ENCODE data around the gene KLK7.

KLK7 gene

GRCh38 chr19:50947123-50947522 lies 36.6 kb downstream of the KLK7 start:
- TF ChIP-seq GATA2 (IDR thresholded peaks at IDR 0.05; ENCODE audit: low read depth, low read length) (no peak), GATA3 (IDR thresholded peaks at IDR 0.05; ENCODE audit: low read depth, low read length) (no peak)

GRCh38 chr19:50944795-50945194 lies 38.9 kb downstream of the KLK7 start:
- TF ChIP-seq GATA2 (IDR thresholded peaks at IDR 0.05; ENCODE audit: low read depth, low read length) (no peak), GATA3 (IDR thresholded peaks at IDR 0.05; ENCODE audit: low read depth, low read length) (no peak)

- no peak for TF ChIP-seq GATA3 (IDR thresholded peaks at IDR 0.05; ENCODE audit: low read depth, low read length)
- no peak for TF ChIP-seq GATA2 (IDR thresholded peaks at IDR 0.05; ENCODE audit: low read depth, low read length)
Measured at GRCh38 chr19:50943074-50943828, 40.5 kb downstream of the KLK7 start.

GRCh38 chr19:50939596-50939995 lies 44.1 kb downstream of the KLK7 start:
- TF ChIP-seq GATA3 (IDR thresholded peaks at IDR 0.05; ENCODE audit: low read depth, low read length) = no peak
- no peak for TF ChIP-seq GATA2 (IDR thresholded peaks at IDR 0.05; ENCODE audit: low read depth, low read length)

- TF ChIP-seq GATA3 (IDR thresholded peaks at IDR 0.05; ENCODE audit: low read depth, low read length) (no peak), GATA2 (IDR thresholded peaks at IDR 0.05; ENCODE audit: low read depth, low read length) (no peak)
Measured at GRCh38 chr19:50933640-50934039, 50.1 kb downstream of the KLK7 start.

- TF ChIP-seq GATA2 (IDR thresholded peaks at IDR 0.05; ENCODE audit: low read depth, low read length) (no peak), GATA3 (IDR thresholded peaks at IDR 0.05; ENCODE audit: low read depth, low read length) (no peak)
Measured at GRCh38 chr19:50932690-50933083, 51.0 kb downstream of the KLK7 start.

- TF ChIP-seq GATA3 (IDR thresholded peaks at IDR 0.05; ENCODE audit: low read depth, low read length) (no peak), GATA2 (IDR thresholded peaks at IDR 0.05; ENCODE audit: low read depth, low read length) (no peak)
Measured at GRCh38 chr19:50932018-50932689, 51.6 kb downstream of the KLK7 start.

- TF ChIP-seq GATA3 (IDR thresholded peaks at IDR 0.05; ENCODE audit: low read depth, low read length) = no peak
- TF ChIP-seq GATA2 (IDR thresholded peaks at IDR 0.05; ENCODE audit: low read depth, low read length) = no peak
Measured at GRCh38 chr19:50931023-50931422, 52.7 kb downstream of the KLK7 start.

GRCh38 chr19:50928831-50929230 lies 54.9 kb downstream of the KLK7 start:
- no peak for TF ChIP-seq GATA2 (IDR thresholded peaks at IDR 0.05; ENCODE audit: low read depth, low read length)
- TF ChIP-seq GATA3 (IDR thresholded peaks at IDR 0.05; ENCODE audit: low read depth, low read length) = no peak
